DMS153 treated with DMSO at 0.1 percent for 48 hours (cell line): ENCODE results near the gene MAPT.
"Not testable (repeated sequence)": the region's sequence is repeated elsewhere in the genome, so short reads cannot be mapped to it uniquely, and the experiment has no call there.

Source experiments
- DNase-seq: peaks from one replicate; lab custom pipeline; 2025; ENCODE audit not compliant: unreplicated experiment; lab: John Stamatoyannopoulos, UW

Gene MAPT

GRCh38 chr17:45923511-45924268 is 29.3 kb downstream of the MAPT start:
- no peak for DNase-seq

- DNase-seq = no peak
Measured at GRCh38 chr17:45924332-45924820, 30.0 kb downstream of the MAPT start.

- DNase-seq = no peak
Measured at GRCh38 chr17:45925311-45925710, 31.0 kb downstream of the MAPT start.

- no peak for DNase-seq
Measured at GRCh38 chr17:45927247-45927646, 32.9 kb downstream of the MAPT start.

GRCh38 chr17:45929344-45929743 is 35.0 kb downstream of the MAPT start:
- no peak for DNase-seq

DNA sequence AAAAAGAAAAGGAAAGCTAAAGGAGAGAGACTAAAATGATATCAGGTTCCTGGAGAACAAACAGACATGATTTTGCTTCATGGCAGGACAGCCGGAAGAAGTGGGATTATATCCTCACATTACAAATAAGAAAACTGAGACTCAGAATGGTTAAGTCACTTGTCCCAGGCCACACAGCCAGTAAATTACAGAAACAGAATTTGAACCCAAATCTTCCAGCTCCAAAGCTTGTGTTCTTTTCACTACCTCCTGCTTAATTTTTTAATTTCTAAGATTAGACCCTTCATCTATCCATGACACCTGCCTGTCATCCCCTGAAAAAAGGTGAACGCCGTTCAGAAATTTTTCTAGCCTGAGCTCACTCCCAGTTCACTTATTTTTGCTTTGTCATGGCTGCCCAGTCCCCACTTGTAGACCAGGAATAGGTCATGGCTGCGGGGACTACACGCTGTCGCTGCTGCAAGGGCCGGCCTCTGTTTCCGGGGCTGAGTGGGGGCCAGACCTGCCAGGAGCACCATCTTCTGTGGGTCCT is 36.1 kb downstream of the MAPT start:
- DNase-seq = no peak

DNA sequence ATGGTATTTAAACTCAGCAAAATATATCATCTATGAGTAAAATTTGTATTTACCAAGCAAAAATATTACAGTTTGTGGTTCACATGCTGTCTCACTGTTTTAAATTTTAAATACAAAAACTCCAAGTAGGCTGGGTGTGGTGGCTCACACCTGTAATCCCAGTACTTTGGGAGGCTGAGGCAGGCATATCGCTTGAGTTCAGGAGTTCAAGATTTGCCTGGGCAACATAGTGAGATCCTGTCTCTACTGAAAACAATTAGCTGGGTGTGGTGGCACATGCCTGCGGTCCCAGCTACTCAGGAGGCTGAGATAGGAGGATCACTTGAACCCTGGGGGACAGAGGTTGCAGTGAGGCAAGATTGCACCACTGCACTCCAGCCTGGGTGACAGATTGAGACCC is 37.3 kb downstream of the MAPT start:
- DNase-seq = no peak

- DNase-seq = no peak
Measured at GRCh38 chr17:45934044-45934979, 40.0 kb downstream of the MAPT start.

- DNase-seq = no peak
Measured at GRCh38 chr17:45935197-45935709, 40.9 kb downstream of the MAPT start.

GRCh38 chr17:45935710-45936509 is 41.6 kb downstream of the MAPT start:
- DNase-seq = no peak

DNA sequence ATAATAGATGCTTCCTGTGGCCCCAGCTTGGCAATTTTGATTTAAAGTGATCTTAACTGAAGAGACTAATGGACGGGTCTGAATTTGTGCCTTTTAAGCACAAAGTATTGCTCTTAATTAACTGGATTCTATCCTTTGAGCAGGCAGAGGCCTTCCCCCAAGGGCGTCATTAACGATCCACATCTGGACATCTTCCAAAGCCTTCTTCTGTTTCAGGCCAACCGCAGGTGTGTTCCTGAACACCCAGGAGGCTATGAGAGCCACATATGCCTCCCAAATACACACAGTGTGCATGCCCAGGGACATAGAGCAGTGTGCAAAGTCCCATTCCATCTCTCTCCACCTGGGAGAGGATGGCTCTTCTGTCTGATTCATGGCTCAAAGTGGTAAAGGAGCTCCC is 42.3 kb downstream of the MAPT start:
- no peak for DNase-seq

DNA sequence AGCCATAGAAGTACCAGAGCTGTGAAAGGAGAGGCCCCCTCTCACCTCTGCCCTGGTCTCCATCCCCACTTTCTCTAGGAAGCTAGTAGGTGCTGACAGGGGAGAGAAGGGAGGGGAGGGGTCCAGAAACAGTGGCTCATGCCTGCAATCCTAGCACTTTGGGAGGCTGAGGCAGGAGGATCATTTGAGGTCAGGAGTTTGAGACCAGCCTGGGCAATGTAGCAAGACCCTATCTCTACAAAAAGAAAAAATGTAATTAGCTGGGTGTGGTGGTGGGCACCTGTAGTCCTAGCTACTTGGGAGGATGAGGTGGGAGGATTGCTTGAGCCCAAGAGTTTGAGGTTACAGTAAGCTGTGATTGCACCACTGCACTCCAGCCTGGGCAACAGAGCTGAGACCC is 42.8 kb downstream of the MAPT start:
- not testable (repeated sequence) for DNase-seq

DNA sequence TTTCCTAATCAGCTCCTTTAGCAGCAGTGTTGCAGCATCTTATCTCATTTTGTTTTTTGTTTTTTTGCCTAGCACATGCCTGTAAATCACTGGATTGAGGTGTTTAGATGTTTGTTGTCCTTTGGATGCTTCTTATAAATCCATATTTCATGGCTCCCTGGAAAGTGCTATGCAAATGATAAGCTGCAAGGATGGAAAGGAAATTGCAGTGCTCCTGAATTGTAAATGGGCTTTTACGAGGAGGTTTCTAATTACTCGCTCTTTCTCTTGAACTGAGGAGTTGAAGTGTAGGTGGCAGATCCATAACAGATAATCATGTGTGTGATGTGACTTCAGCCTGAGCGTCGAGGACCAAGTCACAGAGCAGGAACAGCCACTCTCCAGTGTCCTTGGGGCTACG is 45.0 kb downstream of the MAPT start:
- DNase-seq = no peak

DNA sequence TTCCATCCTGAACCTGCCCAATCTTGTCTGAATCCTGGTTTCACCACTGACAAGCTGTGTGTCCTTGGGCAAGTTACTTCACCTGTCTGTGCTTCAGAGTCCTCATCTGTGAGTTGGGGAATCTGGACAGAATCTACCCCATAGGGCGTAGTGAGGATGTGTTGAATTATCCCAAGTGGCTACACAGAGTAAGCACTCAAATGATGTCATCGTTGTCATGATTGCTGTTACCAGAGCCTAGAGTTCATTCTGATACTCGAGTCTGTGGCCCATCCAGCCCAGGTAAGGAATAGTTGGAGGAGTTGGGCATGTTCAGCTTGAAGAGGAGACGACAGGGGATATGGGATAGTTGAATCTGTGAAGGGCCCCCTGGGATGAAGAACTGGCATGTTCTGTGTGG is 45.9 kb downstream of the MAPT start:
- DNase-seq = no peak

DNA sequence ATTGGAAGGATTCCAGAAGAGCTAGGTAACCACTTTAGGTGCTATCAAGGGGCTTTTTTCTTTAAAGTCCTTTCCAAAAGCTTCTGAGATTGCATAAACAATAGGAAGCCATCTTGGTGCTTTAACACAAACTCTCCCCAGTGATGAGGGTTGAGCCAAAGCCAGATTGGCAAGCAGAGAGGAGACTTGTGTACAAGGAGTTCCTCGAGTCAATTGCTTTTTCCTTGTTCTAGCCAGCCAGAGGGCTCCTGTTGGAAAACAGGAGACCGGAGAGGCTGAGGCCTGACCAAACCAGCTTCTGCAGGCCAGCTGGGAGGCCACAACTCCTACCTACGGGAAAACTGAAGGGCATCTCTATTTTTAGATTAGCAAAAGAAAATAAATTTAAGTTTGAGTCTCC is 46.5 kb downstream of the MAPT start:
- DNase-seq = no peak

DNA sequence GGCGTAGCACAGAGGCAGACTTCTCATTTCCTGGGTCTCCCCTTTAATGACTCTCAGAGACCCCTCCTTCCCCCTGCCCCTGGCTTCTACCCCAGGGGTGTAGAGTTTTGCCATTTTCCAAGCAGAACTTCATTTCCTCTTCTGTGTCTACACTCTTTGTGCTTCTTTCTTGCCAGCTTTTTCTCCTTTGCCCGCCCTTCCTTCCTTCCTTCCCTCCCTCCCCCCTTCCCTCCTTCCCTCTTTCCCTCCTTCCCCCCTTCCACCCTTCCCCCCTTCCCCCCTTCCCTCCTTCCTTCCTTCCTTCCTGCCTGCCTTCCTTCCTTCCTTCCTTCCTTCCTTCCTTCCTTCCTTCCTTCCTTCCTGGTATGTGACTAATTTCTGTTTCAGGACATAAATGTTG is 47.0 kb downstream of the MAPT start:
- DNase-seq = no peak

DNA sequence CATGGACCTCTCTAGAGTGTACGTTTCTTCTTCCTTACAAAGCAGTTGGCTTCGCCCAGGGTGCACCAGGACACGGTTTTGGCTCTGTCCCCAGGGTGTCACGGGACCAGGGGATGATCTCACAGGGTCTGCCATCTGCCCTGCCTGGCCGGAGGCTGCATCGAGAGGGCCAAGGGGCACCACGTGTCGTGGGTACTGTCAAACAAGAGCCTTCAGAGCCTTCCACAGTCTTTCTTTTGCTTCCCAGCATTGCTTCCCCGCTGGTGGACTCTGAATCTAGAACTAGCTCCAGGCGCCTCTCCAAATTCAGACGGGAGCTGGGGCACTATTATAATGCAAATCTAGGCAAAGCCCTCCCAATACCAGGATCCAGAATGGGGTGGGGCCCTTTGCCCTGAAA is 47.9 kb downstream of the MAPT start:
- no peak for DNase-seq

DNA sequence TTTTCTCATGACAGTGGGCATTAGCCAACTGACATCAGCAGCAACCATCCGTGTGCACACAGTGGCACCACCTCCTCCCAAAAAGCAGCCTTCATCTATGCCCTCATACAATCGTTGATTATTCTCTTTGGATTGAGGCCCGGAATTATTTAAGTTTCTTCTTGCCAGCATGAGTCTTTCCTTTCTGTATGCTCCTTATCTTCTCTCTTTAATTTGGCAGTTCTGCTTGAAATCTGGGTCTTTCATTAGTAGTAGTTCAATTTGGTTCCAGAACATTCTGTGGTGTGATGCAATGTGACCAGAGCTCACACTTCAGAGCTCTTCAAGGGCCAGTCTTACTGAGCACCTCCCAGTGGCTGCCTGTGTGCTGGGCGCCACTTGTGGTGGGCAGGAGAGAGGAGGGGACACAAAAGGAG is 52.5 kb downstream of the MAPT start:
- no peak for DNase-seq

DNA sequence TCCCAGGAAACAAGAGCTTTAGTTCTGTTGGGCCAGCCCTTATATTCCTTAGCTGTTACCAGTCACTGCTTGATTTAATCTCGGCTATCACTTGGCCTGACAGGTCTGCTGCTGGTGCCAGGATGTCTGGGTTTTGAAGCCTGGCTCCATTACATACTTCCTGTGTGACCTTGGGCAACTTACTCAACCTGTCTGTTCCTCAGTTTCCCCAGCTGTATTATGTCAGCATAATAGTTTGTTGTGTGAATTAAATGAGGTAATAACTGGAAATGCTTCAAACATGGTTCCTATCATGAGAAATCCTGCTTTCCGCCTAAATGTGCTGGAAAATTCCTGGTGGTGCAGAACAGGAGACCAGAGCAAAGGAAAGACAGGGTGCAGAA is 54.1 kb downstream of the MAPT start:
- no peak for DNase-seq

DNA sequence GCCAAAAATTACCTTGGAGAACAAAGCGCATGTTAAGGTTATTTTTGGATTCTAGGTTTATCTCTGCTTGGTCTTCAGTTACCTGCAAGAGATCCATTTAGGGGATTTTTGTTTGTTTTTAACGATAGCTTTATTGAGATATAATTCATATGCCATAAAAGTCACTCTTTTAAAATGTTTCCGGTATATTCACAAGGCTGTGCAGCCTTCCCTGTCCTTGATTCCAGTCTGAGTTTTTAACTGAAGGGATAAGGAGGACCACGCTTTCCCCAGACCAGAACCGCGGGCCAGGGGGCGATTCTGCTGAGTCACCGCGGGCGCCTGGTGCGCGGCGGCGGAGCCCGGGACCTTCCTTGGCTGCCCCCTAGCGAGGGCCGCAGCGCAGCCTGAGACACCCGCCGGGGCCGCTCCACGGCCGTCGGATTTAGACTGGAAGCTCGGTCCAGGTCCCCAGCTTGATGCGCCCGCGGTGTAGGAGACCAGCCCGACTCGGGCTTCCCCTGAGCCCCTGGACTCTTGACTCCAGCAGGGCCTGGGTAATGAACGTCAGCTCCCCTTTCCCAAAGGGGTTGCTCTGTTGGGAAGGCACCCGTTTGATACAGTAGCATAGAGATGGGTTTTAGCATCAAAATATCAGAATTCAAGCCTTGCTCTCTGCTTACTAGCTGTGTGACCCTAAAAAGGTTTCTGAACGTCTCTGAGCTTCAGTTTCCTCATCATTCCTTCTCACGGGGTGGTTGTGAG is 54.7 kb downstream of the MAPT start:
- peak; percentile 66 for DNase-seq
